HG03469 (cell line): ENCODE data around the gene PIAS1.
"Not testable (repeated sequence)": the region's sequence is repeated elsewhere in the genome, so short reads cannot be mapped to it uniquely, and the experiment has no call there.

Experiments used
- ATAC-seq: cut with Tn5 transposase; IDR thresholded peaks from one replicate; pipeline ENCODE4 v1.9.1; 2021; ENCODE audit warnings: mild to moderate bottlenecking, moderate library complexity, moderate number of reproducible peaks; ENCODE audit not compliant: unreplicated experiment

The PIAS1 gene

DNA sequence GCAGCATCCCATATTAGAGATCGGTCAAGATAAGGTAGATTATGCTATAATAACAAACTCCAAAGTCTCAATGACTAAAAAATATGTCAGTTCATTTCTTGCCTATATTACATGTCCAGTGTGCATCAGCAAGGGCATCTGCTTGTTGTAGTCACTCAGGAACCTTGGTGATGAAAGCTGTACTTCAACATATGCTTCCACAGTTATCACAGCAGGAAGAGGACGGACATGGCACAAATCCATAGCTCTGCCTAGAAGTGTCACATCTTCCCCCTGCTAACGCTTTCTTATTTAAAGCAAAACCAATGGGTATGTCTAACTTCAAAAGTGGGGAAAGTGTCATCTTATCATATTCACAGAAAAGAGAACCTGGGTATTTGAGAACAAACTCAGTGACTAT, 20.0 kb upstream of the PIAS1 start:
- ATAC-seq, result no peak

DNA sequence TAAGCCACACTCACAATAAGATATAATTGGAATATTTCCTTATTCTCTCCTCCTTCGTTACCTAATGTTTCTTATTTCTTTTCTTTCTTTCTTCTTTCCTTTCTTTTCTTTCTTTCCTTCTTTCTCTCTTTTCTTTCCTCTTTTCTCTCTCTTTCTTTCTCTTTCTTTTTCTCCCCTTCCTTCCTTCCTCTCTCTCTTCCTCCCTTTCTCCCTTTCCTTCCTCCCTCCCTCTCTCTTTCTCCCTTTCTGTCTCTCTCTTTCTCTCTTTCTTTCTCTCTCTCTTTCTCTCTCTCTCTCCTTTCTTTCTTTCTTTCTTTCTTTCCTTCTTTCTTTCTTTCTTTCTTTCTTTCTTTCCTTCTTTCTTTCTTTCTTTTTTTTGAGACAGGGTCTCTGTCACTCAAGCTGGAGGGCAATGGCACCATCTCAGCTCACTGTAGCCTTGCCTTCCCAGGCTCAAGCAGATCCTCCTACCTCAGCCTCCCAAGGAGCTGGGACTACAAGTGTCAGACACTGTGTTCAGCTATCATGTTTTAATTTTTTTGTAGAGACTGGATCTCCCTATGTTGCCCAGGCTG, 19.3 kb upstream of the PIAS1 start:
- no peak for ATAC-seq

DNA sequence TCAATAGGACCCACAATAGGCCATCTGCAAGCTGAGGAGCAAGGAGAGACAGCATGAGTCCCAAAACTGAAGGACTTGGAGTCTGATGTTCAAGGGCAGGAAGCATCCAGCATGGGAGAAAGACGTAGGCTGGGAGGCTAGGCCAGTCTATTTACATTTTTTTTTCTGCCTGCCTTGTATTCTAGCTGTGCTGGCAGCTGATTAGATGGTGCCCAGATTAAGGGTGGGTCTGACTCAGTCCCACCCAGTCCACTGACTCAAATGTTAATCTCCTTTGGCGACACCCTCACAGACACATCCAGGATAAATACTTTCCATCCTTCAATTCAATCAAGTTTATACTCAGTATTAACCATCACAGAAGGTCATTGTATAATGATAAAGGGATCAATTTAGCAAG, 15.9 kb upstream of the PIAS1 start:
- no peak for ATAC-seq

DNA sequence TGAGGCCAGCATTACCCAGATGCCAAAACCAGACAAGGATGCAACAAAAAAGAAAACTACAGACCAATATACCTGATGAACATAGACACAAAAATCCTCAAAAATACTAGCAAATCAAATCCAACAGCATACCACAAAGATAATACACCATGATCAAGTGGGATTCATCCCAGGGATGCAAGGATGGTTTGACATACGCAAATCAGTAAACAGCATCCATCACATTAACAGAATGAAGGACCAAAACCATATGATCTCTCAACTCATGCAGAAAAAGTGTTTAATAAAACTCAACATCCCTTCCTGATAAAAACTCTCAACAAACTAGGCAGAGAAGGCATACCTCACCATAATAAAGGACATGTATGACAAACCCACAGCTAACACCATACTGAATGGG, 14.0 kb upstream of the PIAS1 start:
- ATAC-seq, result no peak

DNA sequence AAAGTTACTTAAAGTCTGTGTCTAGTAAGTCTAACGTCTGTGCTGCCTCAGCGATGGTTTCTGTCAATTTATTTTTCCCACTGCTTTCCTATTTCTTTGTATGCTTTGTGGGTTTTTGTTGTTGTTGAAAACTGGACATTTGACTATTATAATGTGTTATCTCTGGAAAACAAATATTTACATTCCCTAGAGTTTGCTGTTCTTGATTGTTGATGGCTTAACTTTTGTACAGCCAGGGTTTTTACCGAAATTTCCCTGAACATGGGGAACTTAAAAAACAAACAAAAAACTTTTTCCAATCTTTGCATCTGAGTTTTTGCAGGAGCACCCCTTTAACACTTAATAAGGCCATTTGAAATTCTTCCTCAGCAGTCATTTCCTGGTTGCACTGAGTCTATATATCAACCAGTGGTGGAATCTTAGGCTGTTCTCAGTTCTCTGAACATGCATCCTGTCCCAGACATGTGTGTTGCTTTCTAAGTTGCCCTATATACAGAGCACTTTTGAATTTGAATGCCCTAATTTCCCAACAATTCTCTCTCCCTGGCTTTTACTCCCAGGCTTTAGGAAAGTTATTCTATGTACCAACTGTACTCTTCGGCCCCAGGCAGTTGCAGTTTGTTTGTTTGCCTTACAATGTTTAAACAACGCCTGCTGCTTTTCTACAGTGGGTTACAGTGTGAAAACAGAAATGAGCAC, 11.8 kb upstream of the PIAS1 start:
- no peak for ATAC-seq

DNA sequence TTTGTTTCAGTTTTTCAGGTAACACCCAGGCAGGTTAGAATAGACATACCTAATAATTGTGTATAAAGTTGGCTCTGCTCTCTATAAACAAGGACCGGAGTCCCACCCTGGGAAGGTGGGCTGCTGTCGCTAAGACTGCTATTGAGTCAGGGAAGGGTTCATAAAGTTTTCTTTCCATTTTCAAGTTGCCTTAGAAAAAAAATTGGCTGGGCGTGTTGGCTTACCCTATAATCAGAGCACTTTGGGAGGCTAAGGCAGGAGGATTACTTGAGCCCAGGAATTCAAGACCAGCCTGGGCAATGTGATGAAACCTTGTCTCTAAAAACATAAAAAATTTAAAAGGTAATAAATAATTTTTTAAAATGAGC, 11.3 kb upstream of the PIAS1 start:
- ATAC-seq, result no peak

DNA sequence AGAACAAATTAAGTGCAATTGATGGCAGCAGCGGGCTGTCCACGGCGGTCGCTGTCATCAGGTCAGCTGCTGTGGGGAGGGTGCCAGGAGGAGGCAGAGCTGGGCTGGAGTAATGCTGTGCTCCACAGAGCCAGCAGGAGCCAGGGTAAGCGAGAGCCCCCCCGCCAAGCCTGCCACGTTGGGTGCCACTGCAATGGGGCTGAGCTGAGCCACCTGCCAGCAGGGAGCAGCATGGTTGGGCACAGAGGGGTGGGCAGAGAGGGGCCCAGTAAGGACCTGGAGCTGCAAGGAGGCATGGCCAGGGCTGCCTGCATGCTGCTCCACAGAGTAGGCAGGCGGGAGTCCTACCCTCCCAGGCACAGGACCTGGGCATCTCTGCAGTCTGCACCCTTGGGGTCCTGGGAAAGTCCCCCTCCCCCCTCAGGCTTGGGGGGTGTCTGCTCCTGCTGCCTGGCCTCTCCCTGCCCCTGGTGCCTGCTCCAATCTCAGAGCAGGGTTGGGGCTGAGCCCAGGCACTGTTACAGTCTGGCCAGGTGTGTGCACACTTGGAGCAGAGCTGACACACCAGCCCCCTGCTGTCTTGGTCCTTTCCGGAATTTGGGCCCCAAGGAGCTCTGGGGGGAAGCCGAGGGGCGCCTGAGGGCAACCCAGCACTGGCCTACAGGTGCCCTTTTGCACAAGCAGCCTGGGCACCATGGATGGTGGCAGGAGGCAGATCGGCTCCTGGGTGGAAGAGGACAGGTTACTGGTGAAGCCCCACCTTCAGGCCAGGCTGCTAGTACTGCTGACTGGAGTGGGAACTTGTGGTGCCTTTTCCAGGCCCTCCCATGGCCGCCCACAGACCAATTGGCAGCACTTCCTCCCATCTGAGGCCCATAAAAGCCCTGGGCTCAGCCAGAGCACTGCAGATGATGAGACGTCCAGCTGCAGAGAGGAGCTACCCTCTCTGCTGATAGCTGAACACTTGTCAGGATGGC, 8.5 kb upstream of the PIAS1 start:
- no peak for ATAC-seq

DNA sequence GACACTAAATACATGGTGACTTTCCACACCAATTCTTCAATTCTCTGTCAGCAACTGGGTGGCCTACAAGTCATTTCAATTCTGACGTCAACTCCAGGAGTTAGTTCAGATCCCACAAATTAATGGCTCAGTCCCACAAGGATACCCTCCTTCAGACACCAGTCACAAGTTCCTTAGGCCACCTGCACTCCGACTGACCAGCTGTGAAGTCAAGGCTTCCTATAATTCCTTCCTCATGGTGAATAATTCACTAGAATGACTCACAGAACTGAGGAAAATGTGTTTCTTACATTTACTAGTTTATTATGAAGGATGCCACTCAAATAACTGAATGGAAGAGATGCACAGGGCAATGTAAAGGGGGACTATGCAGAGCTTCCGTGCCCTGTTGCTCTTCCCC, 6.3 kb upstream of the PIAS1 start:
- ATAC-seq, result no peak

DNA sequence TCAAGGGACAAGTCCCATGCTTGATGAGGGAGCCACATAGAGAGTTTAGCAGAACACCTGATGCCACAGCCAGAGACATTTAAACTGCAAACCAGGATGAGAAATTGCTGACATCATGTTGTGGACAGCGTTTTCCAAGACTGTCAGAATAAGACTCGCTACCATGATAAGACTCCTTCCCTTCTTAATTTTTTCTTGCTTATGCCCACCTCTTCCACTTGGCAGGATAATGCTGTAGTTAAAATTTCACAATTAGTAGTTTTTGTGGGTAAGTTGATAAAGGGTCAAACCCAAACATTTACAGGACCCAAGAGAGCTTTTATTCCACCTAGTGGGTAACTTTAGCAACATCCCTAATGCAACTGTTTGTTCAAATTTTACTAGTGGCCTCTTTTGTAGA, 3.0 kb upstream of the PIAS1 start:
- ATAC-seq, result no peak

DNA sequence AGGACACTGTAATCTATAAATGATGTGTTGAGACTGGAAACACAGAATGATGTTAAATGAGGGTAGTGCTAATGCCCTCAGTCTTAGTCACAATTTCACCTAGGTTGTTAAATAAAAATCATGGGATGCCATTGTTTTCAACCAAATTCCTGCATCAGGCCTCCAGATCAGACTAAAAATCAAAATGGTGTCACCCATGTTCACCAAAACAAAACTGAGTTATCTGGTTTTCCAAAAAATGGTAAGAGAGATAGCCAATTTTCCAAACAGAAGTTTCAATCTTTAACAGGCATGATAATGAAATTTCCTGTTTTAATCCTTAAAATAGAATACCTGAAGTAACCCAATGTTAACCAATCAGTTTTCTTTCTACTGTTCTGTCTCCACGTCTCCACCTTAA, 2.2 kb upstream of the PIAS1 start:
- no peak for ATAC-seq

DNA sequence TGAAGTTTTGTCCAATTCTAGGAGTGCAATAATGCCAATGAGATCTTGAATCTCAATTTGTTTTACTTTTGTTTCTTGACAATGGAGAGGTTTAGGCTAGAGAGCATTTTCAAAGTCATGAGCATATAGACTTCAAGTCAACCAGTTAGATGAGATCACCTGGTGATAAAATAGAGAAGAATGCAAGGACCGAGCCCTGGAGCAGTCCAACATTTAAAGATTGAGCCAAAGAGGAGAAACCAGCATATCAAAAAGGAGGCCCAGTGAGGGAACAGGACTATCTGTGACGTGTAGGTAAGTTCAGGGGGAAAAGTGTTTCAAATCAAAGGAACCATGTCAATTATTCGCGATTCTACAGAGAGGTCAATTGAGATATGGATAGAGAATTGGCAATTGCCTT, 1.7 kb upstream of the PIAS1 start:
- no peak for ATAC-seq

DNA sequence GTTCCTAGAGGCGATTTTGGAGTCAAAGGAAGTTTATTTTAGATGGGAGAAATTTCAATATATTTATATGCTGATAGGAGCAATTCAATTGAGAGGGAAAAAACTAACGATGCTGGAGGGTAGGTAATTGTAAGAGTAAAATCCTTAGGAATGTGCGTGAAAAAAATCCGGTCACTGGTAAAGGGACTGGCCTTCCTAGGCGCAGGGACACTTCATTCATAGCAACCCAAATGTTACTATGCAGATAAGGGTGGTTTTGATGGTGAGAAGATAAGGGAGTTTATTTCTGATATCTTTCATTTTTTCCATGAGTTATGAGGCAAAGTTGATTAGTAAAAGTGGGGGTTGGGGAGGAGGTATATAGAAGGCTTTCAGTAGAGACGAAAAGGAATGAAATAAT, 1.1 kb upstream of the PIAS1 start:
- ATAC-seq, result no peak

DNA sequence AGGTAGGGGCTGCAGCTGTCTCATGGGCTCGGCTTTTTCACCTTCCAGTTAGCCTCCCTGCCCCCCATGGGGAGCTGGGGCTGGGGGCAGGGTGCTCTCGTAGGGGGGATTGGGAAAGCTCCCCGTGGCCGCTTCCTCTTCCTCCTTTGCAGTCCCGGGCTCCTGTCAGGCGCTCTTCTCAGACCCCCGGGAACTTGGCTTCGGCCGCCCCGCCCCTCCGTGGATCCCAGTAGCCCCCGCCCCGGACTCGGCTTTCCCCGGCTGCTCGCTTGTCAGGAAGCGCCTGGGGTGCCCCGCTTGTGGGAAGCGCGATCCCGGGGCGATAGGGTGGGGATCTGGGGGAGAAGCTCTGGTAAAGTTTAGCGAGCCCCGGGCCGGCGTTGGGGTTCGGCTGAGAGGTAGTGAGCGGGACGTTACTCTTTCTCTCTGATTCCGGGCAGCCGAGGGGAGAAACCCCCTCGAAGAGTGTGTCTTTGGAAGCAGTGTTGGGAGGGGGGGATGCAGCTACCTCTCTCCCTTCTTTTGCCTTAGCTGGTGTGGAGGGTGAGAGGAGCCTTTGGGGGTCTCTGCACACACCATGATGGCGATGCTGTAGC, 611 bp downstream of the PIAS1 start:
- no peak for ATAC-seq

DNA sequence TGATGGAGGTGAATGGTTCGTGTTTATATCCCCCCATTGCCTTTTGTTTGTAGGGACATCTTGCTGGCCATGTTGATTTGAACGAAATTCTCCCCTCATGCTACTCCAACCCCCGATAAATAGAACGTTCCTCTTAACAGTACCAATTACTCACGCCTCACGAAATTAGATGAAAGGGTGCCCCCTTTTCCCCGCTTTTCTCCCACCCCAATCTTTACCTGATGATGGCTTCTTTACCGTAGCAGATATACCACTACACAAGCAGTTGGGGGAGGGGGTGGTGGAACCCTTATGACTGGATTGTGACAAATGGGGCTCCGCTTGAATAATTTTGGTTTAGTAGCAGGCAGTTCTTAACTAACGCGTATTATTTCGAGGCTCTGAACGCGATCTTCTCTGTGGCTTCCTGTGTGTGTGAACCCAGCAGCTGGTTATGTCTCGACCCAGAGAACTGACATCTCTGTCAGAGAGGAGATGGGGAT, 1.1 kb downstream of the PIAS1 start:
- ATAC-seq, result peak; percentile 35

DNA sequence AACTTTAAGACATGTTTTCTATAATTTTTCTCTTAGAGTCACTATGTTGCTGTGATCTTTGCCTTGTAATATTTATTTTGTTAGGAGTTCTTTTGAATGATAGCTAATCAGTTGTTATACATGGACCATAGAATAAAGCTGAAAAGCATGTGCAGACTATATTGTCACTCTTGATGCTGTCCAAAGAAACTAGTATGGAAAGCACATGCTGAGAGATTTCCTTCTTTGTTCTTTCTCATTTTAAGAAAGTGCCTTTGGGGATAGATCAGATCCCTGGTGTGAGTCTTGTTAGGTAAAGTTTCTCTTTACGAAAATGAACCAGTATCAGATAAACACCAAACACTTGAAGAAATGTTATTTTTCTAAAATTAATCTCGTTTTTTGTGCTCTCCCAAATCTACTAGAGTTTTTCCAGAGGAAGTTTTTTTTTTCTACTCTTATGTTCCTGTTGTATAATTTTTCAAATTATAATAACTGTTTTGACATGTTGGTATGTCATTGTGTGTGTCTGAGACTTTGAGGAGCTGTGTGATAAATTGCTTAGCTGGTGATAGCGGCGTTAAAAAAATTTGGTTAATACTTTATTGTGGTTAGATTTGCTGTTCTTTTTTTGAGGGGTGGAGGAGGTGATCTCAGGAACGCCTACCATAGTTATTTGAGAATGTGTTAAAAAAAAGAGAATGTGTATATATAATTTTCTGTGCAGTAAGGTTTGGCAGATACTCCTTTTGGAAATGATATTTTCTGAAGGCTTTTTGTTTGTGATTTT, 2.2 kb downstream of the PIAS1 start:
- no peak for ATAC-seq

DNA sequence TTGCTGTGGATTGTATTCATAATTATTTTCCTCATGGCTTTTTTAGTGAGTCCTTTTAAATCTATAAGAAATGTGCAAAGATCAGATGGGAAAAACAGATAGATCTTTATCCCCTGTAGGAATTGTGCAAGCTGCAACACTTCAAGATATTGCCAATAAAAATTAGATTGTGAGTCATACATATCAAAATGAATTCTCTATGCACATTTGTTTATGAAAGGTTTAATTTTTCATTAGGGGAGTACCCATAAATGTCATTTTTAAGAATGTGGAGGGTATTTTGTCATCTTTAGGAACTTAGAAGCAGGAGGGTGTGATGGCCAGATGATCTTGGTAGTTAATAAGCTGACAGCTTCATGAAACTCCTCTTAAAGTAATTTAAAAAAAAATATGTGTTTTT, 2.9 kb downstream of the PIAS1 start:
- no peak for ATAC-seq

DNA sequence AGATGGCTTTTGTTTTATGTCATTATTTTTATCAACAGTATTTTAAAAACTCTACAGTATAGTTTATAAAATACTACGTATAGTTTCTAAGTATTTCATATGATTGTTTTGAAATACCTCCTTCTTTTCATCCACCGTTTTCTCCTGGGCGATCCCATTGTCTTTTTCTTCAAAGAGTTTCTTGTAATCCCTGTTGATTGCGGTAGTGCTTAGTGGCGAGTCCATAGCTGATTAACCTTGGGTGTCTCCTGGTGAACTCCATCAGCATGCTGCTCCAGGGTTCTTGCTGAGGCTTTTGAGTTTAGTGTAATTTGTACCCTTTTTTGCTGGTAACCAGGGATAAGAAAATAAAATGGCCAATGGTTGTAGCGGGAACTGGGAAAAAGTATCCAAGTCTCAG, 3.6 kb downstream of the PIAS1 start:
- ATAC-seq, result no peak

DNA sequence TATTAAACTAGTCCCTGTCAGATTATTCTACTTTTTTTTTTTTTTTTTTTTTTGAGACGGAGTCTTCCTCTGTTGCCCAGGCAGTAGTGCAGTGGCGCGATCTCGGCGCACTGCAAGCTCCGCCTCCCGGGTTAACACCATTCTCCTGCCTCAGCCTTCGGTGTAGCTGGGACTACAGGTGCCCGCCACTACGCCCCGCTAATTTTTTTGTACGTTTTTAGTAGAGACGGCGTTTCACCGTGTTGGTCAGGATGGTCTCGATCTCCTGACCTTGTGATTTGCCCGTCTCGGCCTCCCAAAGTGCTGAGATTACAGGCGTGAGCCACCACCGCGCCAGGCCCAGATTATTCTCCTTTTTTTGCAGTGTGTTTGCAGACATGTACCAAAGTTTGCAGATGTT, 4.9 kb downstream of the PIAS1 start:
- ATAC-seq, result not testable (repeated sequence)

DNA sequence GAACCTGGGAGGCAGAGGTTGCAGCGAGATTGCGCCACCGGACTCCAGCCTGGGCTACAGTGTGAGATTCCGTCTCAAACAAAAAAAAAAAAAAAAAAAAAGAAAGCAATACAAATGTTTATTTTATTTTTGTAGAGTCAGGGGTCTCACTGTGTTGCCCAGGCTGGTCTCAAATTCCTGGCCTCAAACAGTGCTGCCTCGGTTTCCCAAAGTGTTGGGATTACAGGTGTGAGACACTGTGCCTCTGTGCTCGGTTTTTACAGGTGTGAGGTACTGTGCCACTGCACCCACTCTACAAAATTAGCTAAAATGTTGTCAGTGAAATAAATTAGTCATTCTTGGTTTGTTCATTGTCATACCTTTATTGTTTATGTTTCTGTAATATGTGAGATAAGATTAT, 5.5 kb downstream of the PIAS1 start:
- no peak for ATAC-seq

DNA sequence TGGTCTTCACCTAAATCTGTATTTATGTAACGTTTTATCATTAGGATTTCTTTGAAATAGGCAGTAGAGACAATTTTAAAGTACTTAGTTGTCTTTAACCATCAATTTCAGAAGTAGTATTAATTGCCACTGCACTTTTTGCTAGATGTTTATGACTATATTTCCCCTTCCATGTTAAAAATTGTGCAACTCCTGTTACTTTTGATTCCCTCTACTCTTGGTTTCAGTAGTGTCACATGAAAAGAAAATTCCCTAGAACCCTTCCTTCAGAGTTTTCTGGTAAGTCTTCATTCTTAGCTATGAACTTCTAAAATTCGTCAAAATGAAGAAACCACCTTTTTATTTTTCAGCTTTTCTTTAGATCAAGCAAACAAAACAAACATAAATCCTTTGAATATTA, 7.1 kb downstream of the PIAS1 start:
- no peak for ATAC-seq

DNA sequence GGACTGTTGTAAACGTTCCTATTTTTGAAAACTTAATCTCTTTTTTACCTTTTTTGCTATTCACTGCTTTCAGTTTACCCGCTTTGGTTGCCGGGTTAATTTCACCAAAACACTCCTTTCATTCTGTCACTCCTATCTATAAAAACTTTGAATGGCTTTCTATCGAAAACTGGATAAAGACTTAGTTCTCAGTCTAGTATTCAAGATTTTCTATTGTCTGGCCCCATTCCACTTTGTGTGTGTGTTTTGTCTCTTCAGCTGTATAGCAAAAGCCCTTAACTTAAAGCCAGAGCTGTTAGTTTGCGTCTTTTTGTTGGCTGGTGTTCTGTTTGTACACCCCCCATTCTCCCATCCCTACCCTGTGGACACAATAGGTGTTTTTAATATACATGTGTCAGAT, 7.5 kb downstream of the PIAS1 start:
- no peak for ATAC-seq
